ENCODE results near the gene MAOA. TPM values are rescaled to one million over a fixed set of nuclear protein-coding genes. Genes with fewer than 3 reads are reported as not detected.

The MAOA gene
- total RNA-seq, 1 experiment from 2014 or later = 0.23 TPM

DNA sequence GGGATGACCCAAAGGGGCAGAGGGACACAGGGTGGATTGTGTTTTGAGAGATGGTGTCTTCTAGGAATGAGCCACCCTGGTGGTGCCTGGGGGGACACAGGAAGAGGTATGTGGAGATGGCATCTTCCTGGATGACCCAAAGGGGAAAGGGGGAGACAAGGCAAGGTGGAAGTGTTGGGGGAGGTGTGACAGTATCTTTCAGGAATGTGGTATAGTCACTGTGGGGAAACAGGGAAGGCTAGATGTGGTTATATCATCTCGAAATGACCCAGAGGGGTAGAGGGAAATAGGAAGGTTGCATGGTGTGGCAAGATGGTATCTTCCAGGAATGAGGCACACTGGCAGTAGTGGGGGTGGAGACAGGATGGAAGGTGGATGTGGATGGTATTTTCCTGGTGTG, 62.9 kb downstream of the MAOA start:
- in situ Hi-C loops (cut with HindIII; ENCODE audit: low pct_unique_long_range_greater_than_20kb, low sequenced_read_pairs) = no loop called here
- ChIA-PET POLR2A (no interaction called here), CTCF (no interaction called here)
- Histone ChIP-seq H3K9me3 (ENCODE audit: control insufficient read depth, insufficient read depth, low read depth, low read length) (no peaks in the 10 kb centered on the region), H3K27ac (ENCODE audit: low read length) (no peak overlapping the region), H3K36me3 (ENCODE audit: control insufficient read depth, insufficient read depth, low read length) (no peaks in the 10 kb centered on the region), H3K4me1 (ENCODE audit: control insufficient read depth, insufficient read depth, low read length) (no peaks in the 10 kb centered on the region), H3K27me3 (ENCODE audit: control insufficient read depth, insufficient read depth, low read length) (no peaks in the 10 kb centered on the region), H3K4me3 (ENCODE audit: low read depth in 2 of 2, low read length in 2 of 2) (no peak overlapping the region)
- no peak for ATAC-seq
- no peak for DNase-seq (ENCODE audit: low read depth, low spot score)
- TF ChIP-seq, protein P1, sequence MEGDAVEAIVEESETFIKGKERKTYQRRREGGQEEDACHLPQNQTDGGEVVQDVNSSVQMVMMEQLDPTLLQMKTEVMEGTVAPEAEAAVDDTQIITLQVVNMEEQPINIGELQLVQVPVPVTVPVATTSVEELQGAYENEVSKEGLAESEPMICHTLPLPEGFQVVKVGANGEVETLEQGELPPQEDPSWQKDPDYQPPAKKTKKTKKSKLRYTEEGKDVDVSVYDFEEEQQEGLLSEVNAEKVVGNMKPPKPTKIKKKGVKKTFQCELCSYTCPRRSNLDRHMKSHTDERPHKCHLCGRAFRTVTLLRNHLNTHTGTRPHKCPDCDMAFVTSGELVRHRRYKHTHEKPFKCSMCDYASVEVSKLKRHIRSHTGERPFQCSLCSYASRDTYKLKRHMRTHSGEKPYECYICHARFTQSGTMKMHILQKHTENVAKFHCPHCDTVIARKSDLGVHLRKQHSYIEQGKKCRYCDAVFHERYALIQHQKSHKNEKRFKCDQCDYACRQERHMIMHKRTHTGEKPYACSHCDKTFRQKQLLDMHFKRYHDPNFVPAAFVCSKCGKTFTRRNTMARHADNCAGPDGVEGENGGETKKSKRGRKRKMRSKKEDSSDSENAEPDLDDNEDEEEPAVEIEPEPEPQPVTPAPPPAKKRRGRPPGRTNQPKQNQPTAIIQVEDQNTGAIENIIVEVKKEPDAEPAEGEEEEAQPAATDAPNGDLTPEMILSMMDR (IDR thresholded peaks at IDR 0.05) = no peak
- TF ChIP-seq, protein P2, sequence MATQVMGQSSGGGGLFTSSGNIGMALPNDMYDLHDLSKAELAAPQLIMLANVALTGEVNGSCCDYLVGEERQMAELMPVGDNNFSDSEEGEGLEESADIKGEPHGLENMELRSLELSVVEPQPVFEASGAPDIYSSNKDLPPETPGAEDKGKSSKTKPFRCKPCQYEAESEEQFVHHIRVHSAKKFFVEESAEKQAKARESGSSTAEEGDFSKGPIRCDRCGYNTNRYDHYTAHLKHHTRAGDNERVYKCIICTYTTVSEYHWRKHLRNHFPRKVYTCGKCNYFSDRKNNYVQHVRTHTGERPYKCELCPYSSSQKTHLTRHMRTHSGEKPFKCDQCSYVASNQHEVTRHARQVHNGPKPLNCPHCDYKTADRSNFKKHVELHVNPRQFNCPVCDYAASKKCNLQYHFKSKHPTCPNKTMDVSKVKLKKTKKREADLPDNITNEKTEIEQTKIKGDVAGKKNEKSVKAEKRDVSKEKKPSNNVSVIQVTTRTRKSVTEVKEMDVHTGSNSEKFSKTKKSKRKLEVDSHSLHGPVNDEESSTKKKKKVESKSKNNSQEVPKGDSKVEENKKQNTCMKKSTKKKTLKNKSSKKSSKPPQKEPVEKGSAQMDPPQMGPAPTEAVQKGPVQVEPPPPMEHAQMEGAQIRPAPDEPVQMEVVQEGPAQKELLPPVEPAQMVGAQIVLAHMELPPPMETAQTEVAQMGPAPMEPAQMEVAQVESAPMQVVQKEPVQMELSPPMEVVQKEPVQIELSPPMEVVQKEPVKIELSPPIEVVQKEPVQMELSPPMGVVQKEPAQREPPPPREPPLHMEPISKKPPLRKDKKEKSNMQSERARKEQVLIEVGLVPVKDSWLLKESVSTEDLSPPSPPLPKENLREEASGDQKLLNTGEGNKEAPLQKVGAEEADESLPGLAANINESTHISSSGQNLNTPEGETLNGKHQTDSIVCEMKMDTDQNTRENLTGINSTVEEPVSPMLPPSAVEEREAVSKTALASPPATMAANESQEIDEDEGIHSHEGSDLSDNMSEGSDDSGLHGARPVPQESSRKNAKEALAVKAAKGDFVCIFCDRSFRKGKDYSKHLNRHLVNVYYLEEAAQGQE (IDR thresholded peaks at IDR 0.05; ENCODE audit: insufficient read depth in 1 of 2, low read depth in 2 of 2, low read length in 1 of 2) = no peak
- TF ChIP-seq TCF7L2 (IDR thresholded peaks at IDR 0.05; ENCODE audit: low read depth, low read length) (no peak), POLR2AphosphoS5 (IDR thresholded peaks at IDR 0.05; ENCODE audit: low read depth, low read length) (no peak)
- intact Hi-C loops (cut with micrococcal nuclease; ENCODE audit: unreplicated experiment) = no loop called here
- no TSS peak for BruUV-seq (replicated peaks)

DNA sequence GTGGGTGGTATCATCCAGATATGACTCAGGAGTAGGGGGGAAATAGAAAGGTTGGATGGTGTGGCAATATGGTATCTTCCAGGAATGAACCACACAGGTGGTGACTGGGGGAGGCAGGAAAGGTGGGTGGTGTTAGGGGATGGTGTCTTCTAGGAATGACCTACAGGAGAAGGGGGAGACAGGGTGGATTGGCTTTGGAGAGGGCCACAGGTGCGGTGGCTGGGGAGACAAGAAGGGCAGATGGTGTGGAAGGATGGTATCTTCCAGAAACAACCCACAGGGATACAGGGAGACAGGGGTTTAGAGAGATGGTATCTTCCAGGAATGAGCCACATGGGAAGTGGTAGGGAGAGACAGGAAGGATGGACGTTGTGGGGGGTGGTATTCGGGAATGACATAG, 64.0 kb downstream of the MAOA start:
- H3K9me3 ChIP-seq (ENCODE audit: control insufficient read depth, insufficient read depth, low read depth, low read length) = no peaks in the 10 kb centered on the region
- no peaks in the 10 kb centered on the region for H3K36me3 ChIP-seq (ENCODE audit: control insufficient read depth, insufficient read depth, low read length)
- H3K4me1 ChIP-seq (ENCODE audit: control insufficient read depth, insufficient read depth, low read length) = no peaks in the 10 kb centered on the region
- CTCF ChIA-PET = no interaction called here
- DNase-seq (ENCODE audit: low read depth, low spot score) = no peak
- no peak overlapping the region for H3K4me3 ChIP-seq (ENCODE audit: low read depth in 2 of 2, low read length in 2 of 2)
- no TSS peak for BruUV-seq (replicated peaks)
- no peak for ATAC-seq
- POLR2A ChIA-PET = no interaction called here
- TF ChIP-seq TCF7L2 (IDR thresholded peaks at IDR 0.05; ENCODE audit: low read depth, low read length) = no peak
- TF ChIP-seq SIN3A (IDR thresholded peaks at IDR 0.05; ENCODE audit: borderline replicate concordance, insufficient read depth, low read depth, low read length) = no peak
- TF ChIP-seq POLR2AphosphoS5 (IDR thresholded peaks at IDR 0.05; ENCODE audit: low read depth, low read length) = no peak
- TF ChIP-seq, protein P1 (IDR thresholded peaks at IDR 0.05) = no peak
- TF ChIP-seq, protein P2 (IDR thresholded peaks at IDR 0.05; ENCODE audit: insufficient read depth in 1 of 2, low read depth in 2 of 2, low read length in 1 of 2) = no peak
- intact Hi-C loops (cut with micrococcal nuclease; ENCODE audit: unreplicated experiment) = no loop called here
- H3K27ac ChIP-seq (ENCODE audit: low read length) = no peak overlapping the region
- in situ Hi-C loops (cut with HindIII; ENCODE audit: low pct_unique_long_range_greater_than_20kb, low sequenced_read_pairs) = no loop called here
- H3K27me3 ChIP-seq (ENCODE audit: control insufficient read depth, insufficient read depth, low read length) = no peaks in the 10 kb centered on the region

Measured in Panc1 (cell line).